Mesenchymal stem cell (in vitro differentiated cells and primary cell): ENCODE data around the gene MACROD1.

Source experiments
- DNase-seq: peaks from one replicate; pipeline ENCODE4 v3.0.0-alpha.2; 2013
- H2AFZ ChIP-seq: one replicate; pipeline ENCODE4 v1.6.1; 2013; ENCODE audit warnings: low read depth, mild to moderate bottlenecking, control low read depth, inconsistent platforms, low read length, moderate library complexity
- H2AK5ac ChIP-seq: 2 replicates; pipeline ENCODE4 v1.6.1; 2013; ENCODE audit warnings: low read length, moderate library complexity, mild to moderate bottlenecking, inconsistent platforms; ENCODE audit not compliant: severe bottlenecking
- H2BK120ac ChIP-seq: one replicate; pipeline ENCODE4 v1.6.1; 2013; ENCODE audit warnings: low read depth, mild to moderate bottlenecking, inconsistent platforms, low read length, moderate library complexity
- H2BK12ac ChIP-seq, 2 experiments: one replicate each; pipeline ENCODE4 v1.6.1; 2013; ENCODE audit warnings: inconsistent platforms in 2 of 2, low read length in 2 of 2, mild to moderate bottlenecking in 2 of 2, moderate library complexity in 2 of 2, control low read depth in 1 of 2
- H2BK15ac ChIP-seq: one replicate; pipeline ENCODE4 v1.6.1; 2013; ENCODE audit warnings: mild to moderate bottlenecking, low read depth, inconsistent platforms; ENCODE audit not compliant: poor library complexity, severe bottlenecking
- H2BK5ac ChIP-seq: 2 replicates; pipeline ENCODE4 v1.6.1; 2013; ENCODE audit warnings: low read depth, mild to moderate bottlenecking, low read length, control low read depth, inconsistent platforms; ENCODE audit not compliant: poor library complexity, severe bottlenecking
- H3K14ac ChIP-seq, 2 experiments: one replicate each; pipeline ENCODE4 v1.6.1; 2013; ENCODE audit warnings: inconsistent platforms in 2 of 2, low read length in 2 of 2, control low read depth in 1 of 2, mild to moderate bottlenecking in 1 of 2, moderate library complexity in 1 of 2
- H3K18ac ChIP-seq, 2 experiments: one replicate each; pipeline ENCODE4 v1.6.1; 2013; ENCODE audit warnings: inconsistent platforms in 2 of 2, low read length in 2 of 2, control low read depth in 1 of 2, low read depth in 1 of 2, mild to moderate bottlenecking in 1 of 2
- H3K23ac ChIP-seq, 2 experiments: one replicate each; pipeline ENCODE4 v1.6.1; 2013; ENCODE audit warnings: inconsistent platforms in 2 of 2, low read length in 2 of 2, mild to moderate bottlenecking in 2 of 2, moderate library complexity in 2 of 2, control low read depth in 1 of 2
- H3K27ac ChIP-seq: 2 replicates; pipeline ENCODE4 v1.5.1; 2013; ENCODE audit warnings: mild to moderate bottlenecking, moderate library complexity, low read length, control low read depth, inconsistent platforms; ENCODE audit not compliant: poor library complexity, severe bottlenecking
- H3K27me3 ChIP-seq, 2 experiments: 2 replicates each; pipeline versions ENCODE4 v1.6.1 to v1.7.0; 2013; ENCODE audit warnings: low read length in 2 of 2, mild to moderate bottlenecking in 2 of 2, moderate library complexity in 2 of 2, control low read depth in 1 of 2, inconsistent platforms in 1 of 2; ENCODE audit not compliant: control insufficient read depth in 1 of 2, insufficient read depth in 1 of 2
- H3K36me3 ChIP-seq, 2 experiments: 2 replicates each; pipeline versions ENCODE4 v1.6.1 to v1.7.0; 2013; ENCODE audit warnings: low read length in 2 of 2, control low read depth in 1 of 2, inconsistent platforms in 1 of 2, low read depth in 1 of 2, mild to moderate bottlenecking in 1 of 2; ENCODE audit not compliant: insufficient read depth in 2 of 2, control insufficient read depth in 1 of 2
- H3K4ac ChIP-seq, 2 experiments: one replicate each; pipeline ENCODE4 v1.6.1; 2013; ENCODE audit warnings: inconsistent platforms in 2 of 2, low read length in 2 of 2, mild to moderate bottlenecking in 2 of 2, moderate library complexity in 2 of 2, control low read depth in 1 of 2, low read depth in 1 of 2
- H3K4me1 ChIP-seq: 2 replicates; pipeline ENCODE4 v1.6.1; 2013; ENCODE audit warnings: low read depth, low read length, control low read depth; ENCODE audit not compliant: control insufficient read depth, insufficient read depth
- H3K4me2 ChIP-seq: 2 replicates; pipeline ENCODE4 v1.6.1; 2013; ENCODE audit warnings: low read length, mild to moderate bottlenecking, inconsistent platforms; ENCODE audit not compliant: poor library complexity, severe bottlenecking
- H3K4me3 ChIP-seq, 2 experiments: 2 replicates each; pipeline versions ENCODE4 v1.5.1 to v1.7.0; 2013; ENCODE audit warnings: low read length in 2 of 2, mild to moderate bottlenecking in 2 of 2, control low read depth in 1 of 2, low read depth in 1 of 2; ENCODE audit not compliant: insufficient read depth in 1 of 2
- H3K79me1 ChIP-seq: replicated peaks from 2 replicates; pipeline ENCODE4 v1.6.1; 2013; ENCODE audit warnings: mild to moderate bottlenecking, control low read depth, low read length, inconsistent platforms; ENCODE audit not compliant: poor library complexity, severe bottlenecking
- H3K9ac ChIP-seq: 2 replicates; pipeline ENCODE4 v1.7.0; 2013; ENCODE audit warnings: mild to moderate bottlenecking, low read length, moderate library complexity
- H3K9me3 ChIP-seq: 2 replicates; pipeline ENCODE4 v1.7.0; 2013; ENCODE audit warnings: mild to moderate bottlenecking, low read length; ENCODE audit not compliant: control insufficient read depth
- H4K8ac ChIP-seq: one replicate; pipeline ENCODE4 v1.6.1; 2013; ENCODE audit warnings: inconsistent platforms, mild to moderate bottlenecking, low read length, moderate library complexity
- H4K91ac ChIP-seq: one replicate; pipeline ENCODE4 v1.6.1; 2013; ENCODE audit warnings: mild to moderate bottlenecking, low read length, inconsistent platforms
- WGBS: methylation state at CpG from one replicate; pipeline ENCODE4 v1.1.7; 2013; ENCODE audit warnings: mixed read lengths; 5-methylcytosine and 5-hydroxymethylcytosine counted together

Gene MACROD1

DNA sequence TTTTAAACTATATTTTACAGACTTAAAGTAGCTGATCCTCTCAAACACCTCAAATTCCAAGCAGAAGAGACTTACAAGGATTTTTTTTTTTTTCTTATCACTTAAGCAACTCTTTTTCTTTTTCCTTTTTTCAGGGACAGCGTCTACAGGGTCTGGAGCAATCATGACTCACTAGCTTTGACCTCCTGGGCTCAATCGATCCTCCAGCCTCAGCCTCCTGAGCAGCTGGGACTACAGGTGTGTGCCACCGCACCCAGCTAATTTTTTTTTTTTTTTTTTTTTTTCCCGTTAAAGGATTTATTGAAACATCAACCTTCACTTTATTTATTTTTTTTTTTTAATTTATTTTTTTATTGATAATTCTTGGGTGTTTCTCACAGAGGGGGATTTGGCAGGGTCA is 4.5 kb upstream of the MACROD1 start:
- no peak overlapping the region for H2BK120ac ChIP-seq
- H3K27ac ChIP-seq, result no peak overlapping the region
- no peak overlapping the region for H4K91ac ChIP-seq
- H3K36me3 ChIP-seq, result no peaks in the 10 kb centered on the region
- no peak overlapping the region for H4K8ac ChIP-seq
- H2AK5ac ChIP-seq, result no peak overlapping the region
- no peak overlapping the region for H3K4me2 ChIP-seq
- H2AFZ ChIP-seq, result no peak overlapping the region
- no peak for DNase-seq
- no peak overlapping the region for H3K9ac ChIP-seq
- peaks cover 13% of the 10 kb centered on the region for H3K9me3 ChIP-seq
- H3K4ac ChIP-seq, result no peak overlapping the region
- peaks cover 6% of the 10 kb centered on the region for H3K4me1 ChIP-seq
- H3K79me1 ChIP-seq, result peaks cover 1% of the 10 kb centered on the region
- no peaks in the 10 kb centered on the region for H3K27me3 ChIP-seq
- no peak overlapping the region for H2BK15ac ChIP-seq
- no peak overlapping the region for H3K4me3 ChIP-seq
- H3K18ac ChIP-seq, result no peak overlapping the region
- H3K14ac ChIP-seq, result no peak overlapping the region
- H2BK5ac ChIP-seq, result no peak overlapping the region
- no peak overlapping the region for H3K23ac ChIP-seq
- 93% methylated on average over 3 of the region's 4 CpGs for WGBS
- H2BK12ac ChIP-seq, result no peak overlapping the region

GRCh38 chr11:64165481-64165841 is 452 bp downstream of the MACROD1 start:
- Histone ChIP-seq H3K18ac (peak overlapping the region; percentile 54 to 94), H2BK12ac (peak overlapping the region in 1 of 2 experiments; percentile 29), H3K9ac (peak overlapping the region; percentile 85), H3K36me3 (no peaks in the 10 kb centered on the region), H3K4me2 (peak overlapping the region; percentile 81), H3K4ac (peak overlapping the region in 1 of 2 experiments; percentile 66), H2AFZ (peak overlapping the region; percentile 90), H3K79me1 (peaks cover 7% of the 10 kb centered on the region), H3K27ac (no peak overlapping the region), H4K8ac (peak overlapping the region; percentile 93), H4K91ac (peak overlapping the region; percentile 52), H3K9me3 (no peaks in the 10 kb centered on the region), H2BK5ac (no peak overlapping the region), H3K4me3 (peak overlapping the region; percentile 75 to 85), H2BK120ac (peak overlapping the region; percentile 66), H3K4me1 (peaks cover 19% of the 10 kb centered on the region), H3K14ac (peak overlapping the region in 1 of 2 experiments; percentile 93), H3K27me3 (no peaks in the 10 kb centered on the region), H2BK15ac (peak overlapping the region; percentile 45), H3K23ac (no peak overlapping the region), H2AK5ac (no peak overlapping the region)
- WGBS, result 6% methylated on average over 30 of the region's 32 CpGs
- DNase-seq, result no peak

- peak overlapping the region in 1 of 2 experiments; percentile 38 for H2BK12ac ChIP-seq
- H2AFZ ChIP-seq, result no peak overlapping the region
- peak overlapping the region in 1 of 2 experiments; percentile 85 for H3K4me3 ChIP-seq
- no peak overlapping the region for H2BK5ac ChIP-seq
- H3K14ac ChIP-seq, result no peak overlapping the region
- H2BK120ac ChIP-seq, result no peak overlapping the region
- no peak overlapping the region for H2AK5ac ChIP-seq
- H3K79me1 ChIP-seq, result peaks cover 7% of the 10 kb centered on the region
- peak overlapping the region; percentile 73 for H4K91ac ChIP-seq
- DNase-seq, result no peak
- H3K9me3 ChIP-seq, result no peaks in the 10 kb centered on the region
- peak overlapping the region in 1 of 2 experiments; percentile 74 for H3K23ac ChIP-seq
- no peaks in the 10 kb centered on the region for H3K36me3 ChIP-seq
- peak overlapping the region; percentile 85 for H3K9ac ChIP-seq
- no peak overlapping the region for H3K18ac ChIP-seq
- no peak overlapping the region for H3K27ac ChIP-seq
- H2BK15ac ChIP-seq, result peak overlapping the region; percentile 9
- peak overlapping the region in 1 of 2 experiments; percentile 24 for H3K4ac ChIP-seq
- WGBS, result 78% methylated on average over 19 of the region's 20 CpGs
- H3K4me1 ChIP-seq, result peaks cover 19% of the 10 kb centered on the region
- no peak overlapping the region for H3K4me2 ChIP-seq
- no peaks in the 10 kb centered on the region for H3K27me3 ChIP-seq
- H4K8ac ChIP-seq, result peak overlapping the region; percentile 19
Measured at GRCh38 chr11:64164392-64165312, 1.3 kb downstream of the MACROD1 start.

DNA sequence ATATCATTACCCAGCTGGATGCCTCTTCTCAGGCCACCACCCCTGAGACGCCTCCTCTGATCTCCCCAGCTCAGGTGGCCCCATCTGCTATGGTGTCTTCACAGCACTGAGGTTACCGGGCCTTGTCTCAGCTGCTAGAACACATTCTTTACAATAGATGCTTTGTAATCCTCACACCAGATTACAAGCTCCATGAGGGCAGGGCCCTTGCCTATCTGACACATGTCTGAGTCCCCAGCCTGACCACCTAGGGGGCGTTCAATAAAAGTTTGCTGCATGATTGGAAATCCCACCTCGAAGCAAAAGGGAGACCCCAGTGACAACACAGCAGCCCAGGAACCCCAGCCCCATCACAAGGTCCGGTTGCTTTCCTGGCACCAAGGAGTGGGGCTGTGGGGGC is 2.0 kb downstream of the MACROD1 start:
- no peak overlapping the region for H3K18ac ChIP-seq
- no peak overlapping the region for H3K4me2 ChIP-seq
- H3K27me3 ChIP-seq, result no peaks in the 10 kb centered on the region
- H2BK120ac ChIP-seq, result no peak overlapping the region
- WGBS, result 99% methylated on average over 5 of the region's 5 CpGs
- H3K9me3 ChIP-seq, result no peaks in the 10 kb centered on the region
- H3K4me3 ChIP-seq, result no peak overlapping the region
- no peak overlapping the region for H4K91ac ChIP-seq
- no peak overlapping the region for H2BK12ac ChIP-seq
- H2AFZ ChIP-seq, result no peak overlapping the region
- H3K4ac ChIP-seq, result no peak overlapping the region
- peaks cover 19% of the 10 kb centered on the region for H3K4me1 ChIP-seq
- H3K23ac ChIP-seq, result no peak overlapping the region
- no peak overlapping the region for H2AK5ac ChIP-seq
- no peak overlapping the region for H3K27ac ChIP-seq
- H3K79me1 ChIP-seq, result peaks cover 7% of the 10 kb centered on the region
- no peak overlapping the region for H4K8ac ChIP-seq
- H3K14ac ChIP-seq, result no peak overlapping the region
- H2BK5ac ChIP-seq, result no peak overlapping the region
- H2BK15ac ChIP-seq, result no peak overlapping the region
- DNase-seq, result no peak
- H3K9ac ChIP-seq, result no peak overlapping the region
- no peaks in the 10 kb centered on the region for H3K36me3 ChIP-seq
